Measurements from ENCODE around the gene P4HA3. TPM values are rescaled to one million over a fixed set of nuclear protein-coding genes. Genes with fewer than 3 reads are reported as not detected.

The P4HA3 gene
- total RNA-seq, 2 experiments from 2014 or later, result not detected

- CTCF ChIA-PET, result no interaction called here
- H3K36me3 Mint-ChIP-seq (ENCODE audit: low read depth), result peaks cover 5% of the 10 kb centered on the region
- no peak overlapping the region for H3K27ac Mint-ChIP-seq
- TF ChIP-seq CTCF (IDR thresholded peaks at IDR 0.05), result no peak
- H3K27me3 Mint-ChIP-seq, result no peaks in the 10 kb centered on the region
- H3K4me1 Mint-ChIP-seq (ENCODE audit: low read depth), result no peaks in the 10 kb centered on the region
- H3K4me3 Mint-ChIP-seq, result no peak overlapping the region
- intact Hi-C loops (cut with micrococcal nuclease), result no loop called here
- ATAC-seq (no peak), DNase-seq (no peak)
- H3K9me3 Mint-ChIP-seq, result no peaks in the 10 kb centered on the region
- POLR2A ChIA-PET, result no interaction called here
These were observed 35.9 kb upstream of the P4HA3 start for GRCh38 chr11:74347381-74347780.

GRCh38 chr11:74345420-74345819, 34.0 kb upstream of the P4HA3 start:
- H3K4me1 Mint-ChIP-seq (ENCODE audit: low read depth), result no peaks in the 10 kb centered on the region
- no peak overlapping the region for H3K4me3 Mint-ChIP-seq
- ChIA-PET CTCF (no interaction called here), POLR2A (no interaction called here)
- peaks cover 6% of the 10 kb centered on the region for H3K36me3 Mint-ChIP-seq (ENCODE audit: low read depth)
- no peaks in the 10 kb centered on the region for H3K9me3 Mint-ChIP-seq
- no peak overlapping the region for H3K27ac Mint-ChIP-seq
- intact Hi-C loops (cut with micrococcal nuclease), result no loop called here
- no peak for TF ChIP-seq CTCF (IDR thresholded peaks at IDR 0.05)
- ATAC-seq, result no peak
- no peaks in the 10 kb centered on the region for H3K27me3 Mint-ChIP-seq
- no peak for DNase-seq

GRCh38 chr11:74341921-74342320, 30.5 kb upstream of the P4HA3 start:
- ATAC-seq, result no peak
- Mint-ChIP-seq H3K36me3 (ENCODE audit: low read depth) (peaks cover 9% of the 10 kb centered on the region), H3K4me1 (ENCODE audit: low read depth) (no peaks in the 10 kb centered on the region), H3K9me3 (no peaks in the 10 kb centered on the region), H3K27me3 (no peaks in the 10 kb centered on the region), H3K27ac (no peak overlapping the region), H3K4me3 (no peak overlapping the region)
- intact Hi-C loops (cut with micrococcal nuclease), result no loop called here
- no peak for TF ChIP-seq CTCF (IDR thresholded peaks at IDR 0.05)
- DNase-seq, result no peak
- ChIA-PET CTCF (interaction anchor here (1.6 kb wide), 1 partner anchor 21 kb away, joined by 6 read pairs; no protein-coding TSS in a partner anchor), POLR2A (no interaction called here)

GRCh38 chr11:74339619-74340018, 28.2 kb upstream of the P4HA3 start:
- Mint-ChIP-seq H3K36me3 (ENCODE audit: low read depth) (peaks cover 6% of the 10 kb centered on the region), H3K27ac (no peak overlapping the region), H3K4me3 (no peak overlapping the region), H3K9me3 (no peaks in the 10 kb centered on the region), H3K4me1 (ENCODE audit: low read depth) (no peaks in the 10 kb centered on the region), H3K27me3 (no peaks in the 10 kb centered on the region)
- CTCF ChIA-PET, result no interaction called here
- no peak for ATAC-seq
- DNase-seq, result no peak
- intact Hi-C loops (cut with micrococcal nuclease), result no loop called here
- POLR2A ChIA-PET, result no interaction called here
- no peak for TF ChIP-seq CTCF (IDR thresholded peaks at IDR 0.05)

- no peak for TF ChIP-seq CTCF (IDR thresholded peaks at IDR 0.05)
- ChIA-PET POLR2A (no interaction called here), CTCF (interaction anchor here (2.3 kb wide), 1 partner anchor 83 kb away, joined by 9 read pairs; no protein-coding TSS in a partner anchor)
- no peak overlapping the region for H3K4me3 Mint-ChIP-seq
- DNase-seq (no peak), ATAC-seq (no peak)
- H3K4me1 Mint-ChIP-seq (ENCODE audit: low read depth), result no peaks in the 10 kb centered on the region
- no peaks in the 10 kb centered on the region for H3K9me3 Mint-ChIP-seq
- H3K36me3 Mint-ChIP-seq (ENCODE audit: low read depth), result peaks cover 6% of the 10 kb centered on the region
- no peaks in the 10 kb centered on the region for H3K27me3 Mint-ChIP-seq
- intact Hi-C loops (cut with micrococcal nuclease), result no loop called here
- H3K27ac Mint-ChIP-seq, result no peak overlapping the region
These were observed 27.5 kb upstream of the P4HA3 start for GRCh38 chr11:74338963-74339362.
